K562 (cell line): ENCODE data around the gene POU3F1. TPM values are rescaled to one million over a fixed set of nuclear protein-coding genes. Genes with fewer than 3 reads are reported as not detected.

ENCODE experiments used
- ATAC-seq: fragments of 200-7000 bp; cut with Tn5 transposase; 3 replicates; pipeline ENCODE4 v1.9.1; 2020; ENCODE audit warnings: moderate library complexity
- BruUV-seq: library from RNA; stranded (reverse); fragments of 400-500 nt; replicated peaks from 2 replicates; lab custom pipeline; 2021; lab: Mats Ljungman, UMichigan
- CTCF ChIA-PET: fragments of 300-600 bp; formaldehyde crosslinking; extraction: SDS; loops from one replicate; lab custom pipeline; 2021; ENCODE audit warnings: low intra/inter-chr PET ratio; lab: Yijun Ruan, JAX
- POLR2A ChIA-PET: fragments of 300-600, 350-650 bp; sonication (Branson Sonifier 250); formaldehyde crosslinking; extraction: SDS; loops from one replicate; lab custom pipeline; 2021; ENCODE audit warnings: antibody characterized with exemption, inconsistent platforms; lab: Yijun Ruan, JAX
- DNase-seq, 4 experiments: peaks; one replicate each; pipeline versions ENCODE4 v3.0.0 to v3.0.0-alpha.2; 2011 to 2018; ENCODE audit warnings: low spot score in 3 of 4, mixed read lengths in 3 of 4; ENCODE audit errors: extremely low read depth in 1 of 4
- FAIRE-seq: peaks from 2 replicates; lab custom pipeline; 2011; peaks lifted over from hg19 to GRCh38; lab: Jason Lieb, UNC
- H2AFZ ChIP-seq: 2 replicates; pipeline ENCODE4 v1.6.0; 2011; ENCODE audit warnings: low read depth, low read length, control low read depth, inconsistent platforms
- H3K27ac ChIP-seq: fragments of 200-600 bp; 3 replicates; pipeline ENCODE4 v1.8.0; 2011; ENCODE audit warnings: low read depth, mild to moderate bottlenecking, control low read depth, inconsistent platforms, low read length, moderate library complexity, mixed read lengths; ENCODE audit errors: extremely low read depth
- H3K27me3 ChIP-seq, 2 experiments: fragments of 300-600 bp in 1 of 2; 2 replicates in 1 of 2; 3 replicates in 1 of 2; pipeline versions ENCODE4 v1.6.0 to v1.8.0; 2011; ENCODE audit warnings: inconsistent platforms in 2 of 2, low read length in 2 of 2, mild to moderate bottlenecking in 1 of 2, mixed read lengths in 1 of 2, moderate library complexity in 1 of 2; ENCODE audit not compliant: control insufficient read depth in 2 of 2, insufficient read depth in 2 of 2
- H3K36me3 ChIP-seq: fragments of 300-600 bp; 3 replicates; pipeline ENCODE4 v1.8.0; 2011; ENCODE audit warnings: mild to moderate bottlenecking, low read length, inconsistent platforms; ENCODE audit not compliant: control insufficient read depth, insufficient read depth
- H3K4me1 ChIP-seq, 2 experiments: fragments of 200-600 bp in 1 of 2; replicated peaks in 1 of 2; 2 replicates in 1 of 2; 3 replicates in 1 of 2; pipeline versions ENCODE4 v1.5.1 to v1.8.0; 2011; ENCODE audit warnings: inconsistent platforms in 2 of 2, low read length in 2 of 2, mild to moderate bottlenecking in 1 of 2, mixed read lengths in 1 of 2, moderate library complexity in 1 of 2; ENCODE audit not compliant: control insufficient read depth in 2 of 2, insufficient read depth in 2 of 2
- H3K4me2 ChIP-seq: 2 replicates; pipeline ENCODE4 v1.6.1; 2011; ENCODE audit warnings: low read length, control low read depth, inconsistent platforms, mixed read lengths; ENCODE audit not compliant: insufficient read depth
- H3K4me3 ChIP-seq: fragments of 200-600 bp; sonication (generic), shearing (Covaris generic); 2 replicates; pipeline ENCODE4 v1.5.1; 2016; ENCODE audit warnings: control low read depth, inconsistent platforms
- H3K79me2 ChIP-seq: fragments of 200-600 bp; 3 replicates; pipeline ENCODE4 v1.8.0; 2011; ENCODE audit warnings: low read length, inconsistent platforms; ENCODE audit not compliant: control insufficient read depth, insufficient read depth
- H3K9ac ChIP-seq, 2 experiments: 2 replicates each; pipeline versions ENCODE4 v1.6.0 to v1.6.1; 2011; ENCODE audit warnings: low read depth in 2 of 2, low read length in 2 of 2, control low read depth in 1 of 2, inconsistent platforms in 1 of 2, mild to moderate bottlenecking in 1 of 2, mixed read lengths in 1 of 2; ENCODE audit not compliant: insufficient read depth in 1 of 2
- H3K9me1 ChIP-seq: one replicate; pipeline ENCODE4 v1.6.0; 2011; ENCODE audit warnings: inconsistent platforms, mild to moderate bottlenecking, low read length, moderate library complexity; ENCODE audit not compliant: control insufficient read depth, insufficient read depth
- H3K9me3 ChIP-seq: replicated peaks from 2 replicates; pipeline ENCODE4 v1.5.1; 2011; ENCODE audit warnings: low read depth, low read length, inconsistent platforms; ENCODE audit not compliant: control insufficient read depth, insufficient read depth
- H4K20me1 ChIP-seq: replicated peaks from 2 replicates; pipeline ENCODE4 v1.6.1; 2011; ENCODE audit warnings: low read length, inconsistent platforms, mixed read lengths; ENCODE audit not compliant: control insufficient read depth, insufficient read depth
- ARID1B ChIP-seq: fragments of 450-650 bp; IDR thresholded peaks from 2 replicates; pipeline ENCODE4 v1.6.1; 2016; ENCODE audit warnings: antibody characterized with exemption, mild to moderate bottlenecking, inconsistent platforms
- E4F1 ChIP-seq: fragments of 250-450 bp; sonication (Bioruptor Pico); IDR thresholded peaks from 2 replicates; pipeline ENCODE4 v1.5.0; 2021; ENCODE audit warnings: mild to moderate bottlenecking, borderline replicate concordance
- EGR1 ChIP-seq: fragments of 450-650 bp; conservative IDR thresholded peaks from 2 replicates; pipeline ENCODE4 v1.6.1; 2017; ENCODE audit warnings: mild to moderate bottlenecking
- FOXJ2 ChIP-seq: fragments of 200-800 bp; sonication (Bioruptor generic); IDR thresholded peaks from 2 replicates; pipeline ENCODE4 v1.6.1; 2016; ENCODE audit warnings: missing genetic modification characterization, missing compliant biosample characterization
- FOXO4 ChIP-seq: fragments of 450-650 bp; formaldehyde crosslinking; IDR thresholded peaks from 2 replicates; pipeline ENCODE4 v1.4.0; 2020; ENCODE audit warnings: mild to moderate bottlenecking, moderate library complexity
- IRF9 ChIP-seq: fragments of 450-650 bp; IDR thresholded peaks from 2 replicates; pipeline ENCODE4 v1.6.1; 2016; ENCODE audit warnings: missing biosample characterization, missing genetic modification characterization
- JUN ChIP-seq, 2 experiments: sonication (generic) in 1 of 2; formaldehyde crosslinking in 1 of 2; IDR thresholded peaks; 2 replicates each; pipeline versions ENCODE4 v1.6.1 to v1.8.0; 2012 to 2022; ENCODE audit warnings: borderline replicate concordance in 2 of 2, mild to moderate bottlenecking in 2 of 2, improper control_type of control experiment in 1 of 2, low read depth in 1 of 2, low read length in 1 of 2, missing genetic modification reagents in 1 of 2
- JUND ChIP-seq, 2 experiments: IDR thresholded peaks; 2 replicates in 1 of 2; 3 replicates in 1 of 2; pipeline ENCODE4 v1.6.1; 2011; ENCODE audit warnings: borderline replicate concordance in 2 of 2, low read depth in 2 of 2, low read length in 2 of 2, improper control_type of control experiment in 1 of 2, missing biosample characterization in 1 of 2, missing genetic modification characterization in 1 of 2, missing genetic modification reagents in 1 of 2
- KHSRP ChIP-seq: fragments of 450-650 bp; IDR thresholded peaks from 2 replicates; pipeline ENCODE4 v1.6.1; 2017
- KLF6 ChIP-seq: fragments of 250-450 bp; sonication (Bioruptor Pico); IDR thresholded peaks from 2 replicates; pipeline ENCODE4 v1.4.0; 2020; ENCODE audit warnings: mild to moderate bottlenecking, moderate library complexity, borderline replicate concordance
- MNT ChIP-seq, 2 experiments: fragments of 450-650 bp; conservative IDR thresholded peaks; 2 replicates each; pipeline ENCODE4 v1.6.1; 2017; ENCODE audit warnings: mild to moderate bottlenecking in 2 of 2, moderate library complexity in 2 of 2
- NR2C2 ChIP-seq, 2 experiments: fragments of 200-800 bp in 1 of 2; sonication (Bioruptor generic) in 1 of 2; sonication (generic) in 1 of 2; formaldehyde crosslinking in 1 of 2; IDR thresholded peaks; 2 replicates each; pipeline versions ENCODE4 v1.6.1 to v1.8.0; 2016 to 2022; ENCODE audit warnings: mild to moderate bottlenecking in 1 of 2, missing compliant biosample characterization in 1 of 2, missing genetic modification characterization in 1 of 2, missing genetic modification reagents in 1 of 2
- ZNF324 ChIP-seq: fragments of 250-450 bp; sonication (Bioruptor Pico); IDR thresholded peaks from 2 replicates; pipeline ENCODE4 v1.4.0; 2020; ENCODE audit warnings: mild to moderate bottlenecking
- whole genome bisulfite sequencing: fragments of 100-300 bp; shearing (Covaris generic); methylation state at CpG from one replicate; pipeline ENCODE4 v1.1.6; 2016; ENCODE audit warnings: low coverage, mixed read lengths; ENCODE audit not compliant: insufficient coverage; ENCODE audit errors: missing lambda C conversion rate; 5-methylcytosine and 5-hydroxymethylcytosine counted together
- in situ Hi-C: fragments of 300-500 bp; cut with MboI; formaldehyde crosslinking; loops from 4 replicates; pipeline ENCODE4 v1.15.0; 2018; ENCODE audit warnings: inconsistent platforms, mixed read lengths
- intact Hi-C: fragments of 100-400 bp; cut with micrococcal nuclease; formaldehyde crosslinking; loops from 2 replicates; pipeline ENCODE4 v1.14.2; 2022
- polyA plus RNA-seq, 8 experiments: library from polyadenylated mRNA; depleted of rRNA in 4 of 8; stranded (reverse) in 5 of 8; unstranded in 3 of 8; fragments of >200 nt; fragmentation: Nextera tagmentation in 2 of 8; fragmentation: Illumina TruSeq in 1 of 8; extraction: Ambion mirVana in 2 of 8; extraction: Trizol in 1 of 8; gene quantifications; 2 replicates each; pipeline versions ENCODE4 v1.2.1 to v1.2.3, GENCODE V29; 2011 to 2014; ENCODE audit warnings: inconsistent platforms in 1 of 8, missing spikeins in 1 of 8
- total RNA-seq, 7 experiments: library from RNA; depleted of rRNA in 6 of 7; stranded (reverse); fragments of >200 nt in 6 of 7; fragmentation: Illumina TruSeq in 2 of 7; extraction: Trizol in 2 of 7; gene quantifications; 2 replicates each; pipeline versions ENCODE4 v1.2.1 to v1.2.3, GENCODE V29; 2011 to 2021; ENCODE audit warnings: low replicate concordance in 1 of 7

The POU3F1 gene
- total and polyA plus RNA-seq, 9 of the 15 experiments (the other 6 are each of a cell fraction or from before 2014, with no cell fraction given) = 0.09 TPM; not detected in 8

GRCh38 chr1:38009841-38010180 lies 36.8 kb downstream of the POU3F1 start:
- no peak for ATAC-seq
- Histone ChIP-seq H3K27ac (peak overlapping the region; percentile 91), H3K4me1 (peaks cover 33 to 56% of the 10 kb centered on the region in 2 experiments), H3K9ac (peak overlapping the region; percentile 23 to 73; a peak in 3 of 4 replicates), H3K4me3 (no peak overlapping the region), H3K36me3 (peaks cover 13% of the 10 kb centered on the region), H3K4me2 (peak overlapping the region; percentile 9; the same call in 1 of the 2 replicates), H3K9me1 (no peaks in the 10 kb centered on the region), H3K27me3 (no peaks in the 10 kb centered on the region), H2AFZ (peak overlapping the region; percentile 83), H3K9me3 (no peaks in the 10 kb centered on the region), H4K20me1 (0 out of 2 replicates have a peak, but pooled peaks cover 3% of the 10 kb centered on the region), H3K79me2 (peaks cover 49% of the 10 kb centered on the region)
- no TSS peak for BruUV-seq
- ChIA-PET POLR2A (interaction anchor here (0.8 to 6.7 kb wide), 8 partner anchors 10 to 59 kb away, joined by 3 to 71 read pairs (median 8); partner anchors contain the start of gene SF3A3), CTCF (no interaction called here)
- intact Hi-C loops = loop anchor here (5.0 kb wide), 1 partner anchor 318 kb away; the partner anchor contains the start of gene CDCA8
- FAIRE-seq = no peak
- no peak for DNase-seq
- in situ Hi-C loops = no loop called here
- WGBS = 36% methylated on average over 6 of the region's 6 CpGs
- 0 out of 2 replicates have a peak, but pooled peaks have one; percentile 3 for TF ChIP-seq IRF9 (tag)
- peak; percentile 53; the same call in 1 of the 2 replicates for TF ChIP-seq KLF6 (CRISPR knock-in tag)
- TF ChIP-seq ARID1B = no peak
- TF ChIP-seq KHSRP = no peak
- no peak for TF ChIP-seq EGR1
- no peak for TF ChIP-seq JUN (IDR thresholded peaks at IDR 0.05; ENCODE audit: borderline replicate concordance, low read depth, low read length)
- no peak for TF ChIP-seq JUN (CRISPR knock-in tag; IDR thresholded peaks at IDR 0.05; ENCODE audit: borderline replicate concordance)
- peak in 1 of 2 experiments; percentile 6; a peak in 1 of 4 replicates for TF ChIP-seq MNT (conservative IDR thresholded peaks at IDR 0.05)
- TF ChIP-seq JUND (IDR thresholded peaks at IDR 0.05; ENCODE audit: borderline replicate concordance, low read depth, low read length) = no peak
- TF ChIP-seq JUND (tag; IDR thresholded peaks at IDR 0.05; ENCODE audit: borderline replicate concordance, low read depth, low read length) = 0 out of 3 replicates have a peak, but pooled peaks have one; percentile 5
- no peak for TF ChIP-seq NR2C2 (CRISPR knock-in tag; IDR thresholded peaks at IDR 0.05)
- TF ChIP-seq NR2C2 (tag; IDR thresholded peaks at IDR 0.05) = 0 out of 2 replicates have a peak, but pooled peaks have one; percentile 11
- no peak for TF ChIP-seq E4F1 (CRISPR knock-in tag)
- TF ChIP-seq FOXJ2 = no peak
- no peak for TF ChIP-seq FOXO4 (CRISPR knock-in tag)
- no peak for TF ChIP-seq ZNF324 (CRISPR knock-in tag)
